Measurements from ENCODE around the gene ZNF331. TPM values are rescaled to one million over a fixed set of nuclear protein-coding genes. Genes with fewer than 3 reads are reported as not detected.
A peak's percentile ranks its signal among the peaks of the same experiment; 100 is the strongest.

Gene ZNF331
- polyA plus RNA-seq, 1 donor (not counting 4 experiments of a cell fraction or from before 2014, with no cell fraction given): 5.1 TPM

- Histone ChIP-seq H3K9me3 (ENCODE audit: control insufficient read depth, low read depth, low read length) (no peaks in the 10 kb centered on the region), H2AFZ (ENCODE audit: control insufficient read depth, low read length) (peak overlapping the region; percentile 99), H3K27ac (ENCODE audit: control insufficient read depth, insufficient read depth, low read length) (peak overlapping the region; percentile 73), H3K27me3 (ENCODE audit: control insufficient read depth, extremely low read depth, insufficient read depth, low read length) (no peaks in the 10 kb centered on the region), H4K20me1 (ENCODE audit: control insufficient read depth, extremely low read depth, insufficient read depth, low read length) (no peaks in the 10 kb centered on the region), H3K79me2 (ENCODE audit: control insufficient read depth, insufficient read depth, low read length) (no peaks in the 10 kb centered on the region), H3K36me3 (ENCODE audit: control insufficient read depth in 2 of 2, extremely low read depth in 1 of 2, insufficient read depth in 2 of 2, low read length in 2 of 2) (no peaks in the 10 kb centered on the region), H3K4me1 (ENCODE audit: control insufficient read depth, extremely low read depth, insufficient read depth, low read length) (no peaks in the 10 kb centered on the region), H3K4me3 (ENCODE audit: control insufficient read depth in 2 of 3, extremely low read depth in 1 of 3, insufficient read depth in 2 of 3, low read depth in 1 of 3, low read length in 3 of 3) (peak overlapping the region; percentile 52 to 81 (median 67)), H3K9ac (ENCODE audit: control insufficient read depth, extremely low read depth, insufficient read depth, low read length) (peak overlapping the region; percentile 78), H3K4me2 (ENCODE audit: control insufficient read depth, extremely low read depth, insufficient read depth, low read depth, low read length) (peak overlapping the region; percentile 60), H3K9me1 (ENCODE audit: control insufficient read depth, extremely low read depth, insufficient read depth, low read length) (no peaks in the 10 kb centered on the region)
- DNase-seq (ENCODE audit: low read depth, low spot score) (no peak), FAIRE-seq (no peak)
- TF ChIP-seq CTCF (optimal IDR thresholded peaks at IDR 0.05 in 1 of 3, IDR thresholded peaks at IDR 0.05 in 1 of 3, conservative IDR thresholded peaks at IDR 0.05 in 1 of 3; ENCODE audit: extremely low read depth in 1 of 3, insufficient read depth in 2 of 3, low read length in 3 of 3): no peak
- no peak for TF ChIP-seq EZH2 (IDR thresholded peaks at IDR 0.05; ENCODE audit: low read length)
- dilution Hi-C loops (cut with MboI; ENCODE audit: extremely low pct_ligation_motif_present, low sequenced_read_pairs): no loop called here
These were observed 599 bp downstream of the ZNF331 start for GRCh38 chr19:53538378-53539109.

- Histone ChIP-seq H3K79me2 (ENCODE audit: control insufficient read depth, insufficient read depth, low read length) (no peaks in the 10 kb centered on the region), H3K4me2 (ENCODE audit: control insufficient read depth, extremely low read depth, insufficient read depth, low read depth, low read length) (no peak overlapping the region), H3K9me1 (ENCODE audit: control insufficient read depth, extremely low read depth, insufficient read depth, low read length) (no peaks in the 10 kb centered on the region), H3K36me3 (ENCODE audit: control insufficient read depth in 2 of 2, extremely low read depth in 1 of 2, insufficient read depth in 2 of 2, low read length in 2 of 2) (no peaks in the 10 kb centered on the region), H3K4me1 (ENCODE audit: control insufficient read depth, extremely low read depth, insufficient read depth, low read length) (peaks cover 5% of the 10 kb centered on the region), H3K27me3 (ENCODE audit: control insufficient read depth, extremely low read depth, insufficient read depth, low read length) (no peaks in the 10 kb centered on the region), H3K9ac (ENCODE audit: control insufficient read depth, extremely low read depth, insufficient read depth, low read length) (no peak overlapping the region), H4K20me1 (ENCODE audit: control insufficient read depth, extremely low read depth, insufficient read depth, low read length) (no peaks in the 10 kb centered on the region), H3K27ac (ENCODE audit: control insufficient read depth, insufficient read depth, low read length) (no peak overlapping the region), H3K4me3 (ENCODE audit: control insufficient read depth in 2 of 3, extremely low read depth in 1 of 3, insufficient read depth in 2 of 3, low read depth in 1 of 3, low read length in 3 of 3) (no peak overlapping the region), H2AFZ (ENCODE audit: control insufficient read depth, low read length) (no peak overlapping the region), H3K9me3 (ENCODE audit: control insufficient read depth, low read depth, low read length) (no peaks in the 10 kb centered on the region)
- DNase-seq (ENCODE audit: low read depth, low spot score): no peak
- no peak for FAIRE-seq
- dilution Hi-C loops (cut with MboI; ENCODE audit: extremely low pct_ligation_motif_present, low sequenced_read_pairs): no loop called here
- TF ChIP-seq EZH2 (IDR thresholded peaks at IDR 0.05; ENCODE audit: low read length) (no peak), CTCF (optimal IDR thresholded peaks at IDR 0.05 in 1 of 3, IDR thresholded peaks at IDR 0.05 in 1 of 3, conservative IDR thresholded peaks at IDR 0.05 in 1 of 3; ENCODE audit: extremely low read depth in 1 of 3, insufficient read depth in 2 of 3, low read length in 3 of 3) (no peak)
These were observed 2.1 kb downstream of the ZNF331 start for GRCh38 chr19:53540091-53540490.

Measured in keratinocyte (primary cell).